Endothelial cell of umbilical vein (primary cell): ENCODE results near the gene PCSK6. TPM values are rescaled to one million over a fixed set of nuclear protein-coding genes. Genes with fewer than 3 reads are reported as not detected.
"Not testable (repeated sequence)": the region's sequence is repeated elsewhere in the genome, so short reads cannot be mapped to it uniquely, and the experiment has no call there.

ENCODE experiments used
- BruUV-seq: library from RNA; stranded (reverse); fragments of 400-500 nt; replicated peaks from 2 replicates; lab custom pipeline; 2021; lab: Mats Ljungman, UMichigan
- CTCF ChIA-PET: fragments of 300-600, 350-600 bp; sonication (Branson Sonifier 250); formaldehyde crosslinking; loops from one replicate; lab custom pipeline; 2021; ENCODE audit warnings: antibody characterized with exemption, inconsistent platforms; lab: Charles Lee
- POLR2A ChIA-PET: fragments of 300-600, 350-600 bp; sonication (Branson Sonifier 250); formaldehyde crosslinking; loops from one replicate; lab custom pipeline; 2021; ENCODE audit warnings: antibody characterized with exemption, inconsistent platforms; lab: Charles Lee
- DNase-seq: peaks from one replicate; pipeline ENCODE4 v3.0.0-alpha.2; 2011; ENCODE audit warnings: low read depth, low spot score
- FAIRE-seq: peaks from 2 replicates; lab custom pipeline; 2011; peaks lifted over from hg19 to GRCh38; lab: Jason Lieb, UNC
- H2AFZ ChIP-seq: 2 replicates; pipeline ENCODE4 v1.6.0; 2012; ENCODE audit warnings: low read depth, low read length, control low read depth, inconsistent platforms
- H3K27ac ChIP-seq: 2 replicates; pipeline ENCODE4 v1.5.1; 2011; ENCODE audit warnings: low read depth, mild to moderate bottlenecking, control low read depth, low read length, moderate library complexity; ENCODE audit not compliant: insufficient read depth
- H3K27me3 ChIP-seq, 2 experiments: 2 replicates each; pipeline versions ENCODE4 v1.6.0 to v1.6.1; 2011; ENCODE audit warnings: low read length in 2 of 2, mixed read lengths in 1 of 2; ENCODE audit not compliant: control insufficient read depth in 2 of 2, insufficient read depth in 2 of 2
- H3K36me3 ChIP-seq, 2 experiments: 2 replicates in 1 of 2; 3 replicates in 1 of 2; pipeline ENCODE4 v1.5.1; 2011; ENCODE audit warnings: low read length in 2 of 2, mild to moderate bottlenecking in 1 of 2, moderate library complexity in 1 of 2; ENCODE audit not compliant: control insufficient read depth in 2 of 2, insufficient read depth in 2 of 2; ENCODE audit errors: extremely low read depth in 1 of 2
- H3K4me1 ChIP-seq: 3 replicates; pipeline ENCODE4 v1.5.1; 2011; ENCODE audit warnings: mild to moderate bottlenecking, low read length; ENCODE audit not compliant: control insufficient read depth, insufficient read depth; ENCODE audit errors: extremely low read depth
- H3K4me2 ChIP-seq: 2 replicates; pipeline ENCODE4 v1.6.1; 2011; ENCODE audit warnings: low read length, control low read depth, mixed read lengths; ENCODE audit not compliant: insufficient read depth
- H3K4me3 ChIP-seq, 3 experiments: fragments of 200-600 bp in 1 of 3; sonication (generic), shearing (Covaris generic) in 1 of 3; replicated peaks in 1 of 3; 2 replicates each; pipeline ENCODE4 v1.5.1; 2011 to 2016; ENCODE audit warnings: control low read depth in 3 of 3, low read length in 3 of 3, mild to moderate bottlenecking in 2 of 3, inconsistent platforms in 1 of 3, low read depth in 1 of 3, moderate library complexity in 1 of 3; ENCODE audit not compliant: insufficient read depth in 1 of 3
- H3K79me2 ChIP-seq: 2 replicates; pipeline ENCODE4 v1.6.0; 2012; ENCODE audit warnings: low read length, inconsistent platforms; ENCODE audit not compliant: control insufficient read depth, insufficient read depth
- H3K9ac ChIP-seq: replicated peaks from 2 replicates; pipeline ENCODE3; 2011; ENCODE audit warnings: low read length, control low read depth; ENCODE audit not compliant: insufficient read depth; ENCODE audit errors: extremely low read depth
- H3K9me1 ChIP-seq: replicated peaks from 3 replicates; pipeline ENCODE4 v1.6.0; 2011; ENCODE audit warnings: mild to moderate bottlenecking, low read length; ENCODE audit not compliant: control insufficient read depth, insufficient read depth; ENCODE audit errors: extremely low read depth
- H3K9me3 ChIP-seq: replicated peaks from 2 replicates; pipeline ENCODE4 v1.5.1; 2012; ENCODE audit warnings: low read length, inconsistent platforms; ENCODE audit not compliant: control insufficient read depth, insufficient read depth
- H4K20me1 ChIP-seq: replicated peaks from 2 replicates; pipeline ENCODE3; 2011; ENCODE audit warnings: mild to moderate bottlenecking, low read length; ENCODE audit not compliant: control insufficient read depth, insufficient read depth; ENCODE audit errors: extremely low read depth
- CTCF ChIP-seq, 2 donors: IDR thresholded peaks; 1 replicate in 1 of 2; 2 replicates in 1 of 2; pipeline ENCODE4 v1.5.1; 2011; ENCODE audit warnings: low read length in 2 of 2, mild to moderate bottlenecking in 2 of 2, moderate library complexity in 2 of 2, control low read depth in 1 of 2, inconsistent platforms in 1 of 2, low read depth in 1 of 2; ENCODE audit not compliant: insufficient read depth in 1 of 2; ENCODE audit errors: extremely low read depth in 1 of 2
- EZH2 ChIP-seq: IDR thresholded peaks from 2 replicates; pipeline ENCODE4 v1.6.1; 2012; ENCODE audit warnings: borderline replicate concordance, low read depth, mild to moderate bottlenecking, moderate library complexity, low read length, inconsistent platforms; ENCODE audit not compliant: severe bottlenecking
- FOS ChIP-seq: IDR thresholded peaks from 2 replicates; pipeline ENCODE4 v1.6.1; 2011; ENCODE audit warnings: mild to moderate bottlenecking, low read length, moderate library complexity, borderline replicate concordance; ENCODE audit not compliant: insufficient read depth
- GATA2 ChIP-seq: IDR thresholded peaks from 2 replicates; pipeline ENCODE4 v1.7.0; 2011; ENCODE audit warnings: low read depth, mild to moderate bottlenecking, moderate library complexity, mixed read lengths, low read length; ENCODE audit not compliant: insufficient read length, insufficient read depth
- JUN ChIP-seq: IDR thresholded peaks from 2 replicates; pipeline ENCODE4 v1.6.1; 2011; ENCODE audit warnings: borderline replicate concordance, low read depth; ENCODE audit not compliant: insufficient read length, insufficient read depth
- MAX ChIP-seq: IDR thresholded peaks from 2 replicates; pipeline ENCODE4 v1.6.1; 2011; ENCODE audit not compliant: insufficient read depth, insufficient read length
- MYC ChIP-seq: IDR thresholded peaks from one replicate; pipeline ENCODE4 v1.6.1; 2011; ENCODE audit warnings: mild to moderate bottlenecking, low read depth, low read length
- POLR2A ChIP-seq: IDR thresholded peaks from 2 replicates; pipeline ENCODE4 v1.6.1; 2012; ENCODE audit warnings: low read depth, mild to moderate bottlenecking, control low read depth, low read length
- POLR2AphosphoS5 ChIP-seq: IDR thresholded peaks from 2 replicates; pipeline ENCODE4 v1.6.1; 2012; ENCODE audit warnings: low read depth, mild to moderate bottlenecking, control low read depth, low read length, moderate library complexity; ENCODE audit not compliant: insufficient read depth
- dilution Hi-C: fragments of 300-500 bp; cut with MboI; formaldehyde crosslinking; loops from one replicate; pipeline ENCODE4 v1.15.0; 2019; ENCODE audit warnings: low sequenced_read_pairs; ENCODE audit not compliant: extremely low pct_ligation_motif_present
- intact Hi-C: fragments of 100-400 bp; cut with micrococcal nuclease; formaldehyde crosslinking; loops from one replicate; pipeline ENCODE4 v1.10.0; 2022
- polyA plus RNA-seq, 4 experiments: library from polyadenylated mRNA; depleted of rRNA in 3 of 4; stranded (reverse) in 3 of 4; unstranded in 1 of 4; fragments of >200 nt; gene quantifications; 2 replicates each; pipeline versions ENCODE4 v1.2.1 to v1.2.3, GENCODE V29; 2011 to 2012; ENCODE audit warnings: missing spikeins in 1 of 4
- total RNA-seq: library from RNA; stranded (reverse); gene quantifications from 2 replicates; pipeline ENCODE4 v1.2.3, GENCODE V29; 2021

PCSK6 gene
- total and polyA plus RNA-seq, 2 donors (not counting 3 experiments of a cell fraction or from before 2014, with no cell fraction given): 0.18 to 0.69 TPM

DNA sequence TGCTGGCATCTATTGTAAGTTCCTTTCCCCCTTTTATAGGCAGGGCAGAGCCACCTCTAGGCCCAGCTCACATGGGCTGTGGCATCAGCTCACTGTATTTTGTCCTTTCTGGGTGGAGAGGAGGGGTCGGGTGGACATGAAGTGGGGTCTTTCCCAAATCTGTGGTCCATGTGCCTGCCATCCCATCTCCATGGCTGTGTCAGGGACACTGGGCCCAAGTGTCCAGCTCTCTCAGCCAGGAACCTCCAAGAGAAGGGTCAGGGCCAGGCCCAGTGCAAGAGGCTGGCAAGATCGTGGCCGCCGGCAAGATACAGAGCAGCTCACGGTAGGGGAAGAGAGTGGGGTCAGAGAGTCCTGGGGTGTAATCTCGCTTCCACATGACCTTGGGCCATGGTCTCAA is 85.3 kb downstream of the PCSK6 start:
- BruUV-seq: no TSS peak
- FAIRE-seq (no peak), DNase-seq (no peak)
- no peaks in the 10 kb centered on the region for H3K9me3 ChIP-seq
- no peaks in the 10 kb centered on the region for H4K20me1 ChIP-seq
- CTCF ChIA-PET: interaction anchor here (1.6 kb wide), 1 partner anchor 10 kb away, joined by 3 read pairs; no protein-coding TSS in a partner anchor
- H3K4me1 ChIP-seq: no peaks in the 10 kb centered on the region
- no peak overlapping the region for H3K27ac ChIP-seq
- TF ChIP-seq MYC (no peak), JUN (no peak), EZH2 (no peak), FOS (no peak), MAX (no peak), CTCF (IDR thresholded peaks at IDR 0.05; ENCODE audit: extremely low read depth in 1 of 2, insufficient read depth in 1 of 2, low read depth in 1 of 2, low read length in 2 of 2) (no peak), POLR2AphosphoS5 (no peak), POLR2A (no peak), GATA2 (no peak)
- dilution Hi-C loops (no loop called here), intact Hi-C loops (no loop called here)
- POLR2A ChIA-PET: no interaction called here
- no peaks in the 10 kb centered on the region for H3K27me3 ChIP-seq
- no peak overlapping the region for H2AFZ ChIP-seq
- H3K36me3 ChIP-seq: no peaks in the 10 kb centered on the region
- H3K4me3 ChIP-seq: no peak overlapping the region
- no peak overlapping the region for H3K9ac ChIP-seq
- H3K4me2 ChIP-seq: no peak overlapping the region
- no peaks in the 10 kb centered on the region for H3K9me1 ChIP-seq
- H3K79me2 ChIP-seq: no peaks in the 10 kb centered on the region

DNA sequence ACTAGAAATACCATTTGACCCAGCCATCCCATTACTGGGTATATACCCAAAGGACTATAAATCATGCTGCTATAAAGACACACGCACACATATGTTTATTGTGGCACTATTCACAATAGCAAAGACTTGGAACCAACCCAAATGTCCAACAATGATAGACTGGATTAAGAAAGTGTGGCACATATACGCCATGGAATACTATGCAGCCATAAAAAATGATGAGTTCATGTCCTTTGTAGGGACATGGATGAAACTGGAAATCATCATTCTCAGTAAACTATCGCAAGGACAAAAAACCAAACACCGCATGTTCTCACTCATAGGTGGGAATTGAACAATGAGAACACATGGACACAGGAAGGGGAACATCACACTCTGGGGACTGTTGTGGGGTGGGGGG is 86.6 kb downstream of the PCSK6 start:
- H3K27me3 ChIP-seq, intact Hi-C loops, H3K79me2 ChIP-seq, DNase-seq, BruUV-seq, H4K20me1 ChIP-seq, H3K9me1 ChIP-seq, H3K4me3 ChIP-seq, dilution Hi-C loops, CTCF ChIA-PET, H2AFZ ChIP-seq, POLR2A ChIA-PET, H3K9me3 ChIP-seq, H3K27ac ChIP-seq, H3K4me2 ChIP-seq, H3K4me1 ChIP-seq, H3K9ac ChIP-seq, FAIRE-seq, H3K36me3 ChIP-seq: not testable (repeated sequence)
